ENCODE measurements around the gene VENTX. TPM values are rescaled to one million over a fixed set of nuclear protein-coding genes. Genes with fewer than 3 reads are reported as not detected.

The VENTX gene
- total and polyA plus RNA-seq, 7 donors, result 0.36 to 1.4 (median 0.83) TPM; not detected in 2

DNA sequence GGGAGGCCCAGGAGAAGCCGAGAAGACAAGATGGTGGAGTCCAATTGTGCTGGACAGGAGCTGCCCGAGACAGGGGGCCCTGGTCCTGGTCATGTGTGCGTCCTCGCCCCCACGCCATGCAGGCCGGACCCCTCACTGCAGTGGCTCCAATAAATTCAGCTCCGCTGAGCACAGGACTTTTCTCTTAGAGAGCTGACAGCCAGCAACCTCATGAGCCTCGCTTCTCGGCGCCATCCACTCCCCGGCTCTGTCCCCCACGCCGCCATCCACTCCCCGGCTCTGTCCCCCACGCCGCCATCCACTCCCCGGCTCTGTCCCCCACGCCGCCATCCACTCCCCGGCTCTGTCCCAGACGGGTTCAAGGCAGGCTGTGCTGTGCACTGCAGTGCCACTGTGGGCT, 10.4 kb upstream of the VENTX start:
- no peak for TF ChIP-seq POLR2AphosphoS5 (IDR thresholded peaks at IDR 0.05)
- no peak overlapping the region for H3K27ac ChIP-seq
- no peaks in the 10 kb centered on the region for H3K36me3 ChIP-seq
- H3K4me1 ChIP-seq, result peaks cover 0 to 14% (median 8%) of the 10 kb centered on the region in 4 donors
- no peaks in the 10 kb centered on the region for H3K9me3 ChIP-seq
- no peak for DNase-seq
- WGBS, 2 donors, result 85 to 89% methylated on average over 21 of the region's 21 CpGs
- intact Hi-C loops (cut with DNase I), result no loop called here
- H3K27me3 ChIP-seq, result peaks cover 25 to 72% (median 41%) of the 10 kb centered on the region in 3 donors
- no peak overlapping the region for H3K4me3 ChIP-seq

DNA sequence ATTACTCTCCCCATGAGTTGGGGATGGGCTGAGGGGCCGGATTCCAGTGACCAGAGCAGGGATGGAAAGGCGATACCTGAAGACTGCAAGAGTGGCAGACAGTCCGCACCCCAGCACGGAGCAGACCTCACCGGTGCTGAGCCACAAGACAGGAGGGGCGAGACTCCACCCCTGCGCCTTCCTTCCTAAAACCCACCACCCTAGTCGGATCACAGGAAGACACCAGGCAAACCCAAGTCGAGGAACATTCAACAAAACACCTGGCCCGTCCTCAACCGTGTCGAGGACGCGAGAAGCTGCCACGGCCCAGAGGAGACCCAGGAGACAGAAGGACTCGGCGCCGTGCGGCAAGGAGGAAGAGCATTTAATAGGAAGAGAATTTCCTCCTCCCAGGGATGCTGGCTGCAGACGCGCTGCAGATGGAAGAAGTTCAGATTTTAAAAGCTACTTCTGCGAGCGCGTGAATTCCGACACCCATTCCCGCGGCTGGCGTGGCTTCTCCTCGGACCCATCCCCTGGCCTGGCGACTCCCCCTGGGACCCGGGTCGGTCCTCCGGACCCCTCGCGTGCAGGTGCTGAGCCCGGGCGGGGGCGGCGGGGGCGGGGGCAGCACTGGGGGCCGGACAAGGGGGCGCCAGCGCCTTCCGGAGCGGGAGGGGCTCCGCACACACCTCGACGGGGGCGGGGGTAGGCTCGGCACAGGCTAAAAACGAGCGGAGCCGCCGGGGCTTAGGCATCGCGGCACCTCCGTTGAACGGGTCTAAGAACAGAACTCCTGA, 8.2 kb upstream of the VENTX start:
- no peak for DNase-seq
- no peak overlapping the region for H3K4me3 ChIP-seq
- WGBS, 2 donors, result 8 to 15% methylated on average over 58 of the region's 58 CpGs
- peaks cover 0 to 14% (median 8%) of the 10 kb centered on the region in 4 donors for H3K4me1 ChIP-seq
- no peaks in the 10 kb centered on the region for H3K9me3 ChIP-seq
- TF ChIP-seq EP300 (IDR thresholded peaks at IDR 0.05), result no peak
- intact Hi-C loops (cut with DNase I), result no loop called here
- H3K27me3 ChIP-seq, result peaks cover 25 to 94% (median 54%) of the 10 kb centered on the region in 3 donors
- no peaks in the 10 kb centered on the region for H3K36me3 ChIP-seq
- H3K27ac ChIP-seq, result no peak overlapping the region

DNA sequence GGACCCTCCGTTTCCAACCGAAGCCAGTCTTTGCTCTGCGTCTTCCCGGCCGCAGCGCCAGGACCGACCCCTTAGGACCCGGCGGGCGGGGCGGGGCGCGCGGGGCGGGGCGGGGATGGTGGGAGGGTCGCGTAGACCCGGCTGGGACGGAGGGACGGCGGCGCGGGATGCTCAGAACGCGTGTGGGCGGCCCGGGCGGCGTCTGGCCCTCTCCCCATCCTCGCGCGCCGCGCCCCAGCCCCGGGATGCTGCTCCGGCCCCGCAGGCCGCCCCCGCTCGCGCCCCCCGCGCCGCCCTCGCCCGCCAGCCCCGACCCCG, 7.7 kb upstream of the VENTX start, which contains the start of gene UTF1:
TSS of gene UTF1 (plus strand) at position 174 of the 318 bp plus-strand sequence. CDS start at position 246, 72 bp downstream.
- H3K27ac ChIP-seq, result no peak within 1 kb of the TSS
- whole genome bisulfite sequencing, 2 donors, result 2 to 6% methylated on average over 49 of the region's 49 CpGs
- no peaks in the 10 kb centered on the region for H3K9me3 ChIP-seq
- H3K4me1 ChIP-seq, result peaks cover 0 to 14% (median 8%) of the 10 kb centered on the region in 4 donors
- H3K27me3 ChIP-seq, result peaks cover 25 to 93% (median 54%) of the 10 kb centered on the region in 3 donors
- intact Hi-C loops (cut with DNase I), result no loop called here
- TF ChIP-seq, protein P1, sequence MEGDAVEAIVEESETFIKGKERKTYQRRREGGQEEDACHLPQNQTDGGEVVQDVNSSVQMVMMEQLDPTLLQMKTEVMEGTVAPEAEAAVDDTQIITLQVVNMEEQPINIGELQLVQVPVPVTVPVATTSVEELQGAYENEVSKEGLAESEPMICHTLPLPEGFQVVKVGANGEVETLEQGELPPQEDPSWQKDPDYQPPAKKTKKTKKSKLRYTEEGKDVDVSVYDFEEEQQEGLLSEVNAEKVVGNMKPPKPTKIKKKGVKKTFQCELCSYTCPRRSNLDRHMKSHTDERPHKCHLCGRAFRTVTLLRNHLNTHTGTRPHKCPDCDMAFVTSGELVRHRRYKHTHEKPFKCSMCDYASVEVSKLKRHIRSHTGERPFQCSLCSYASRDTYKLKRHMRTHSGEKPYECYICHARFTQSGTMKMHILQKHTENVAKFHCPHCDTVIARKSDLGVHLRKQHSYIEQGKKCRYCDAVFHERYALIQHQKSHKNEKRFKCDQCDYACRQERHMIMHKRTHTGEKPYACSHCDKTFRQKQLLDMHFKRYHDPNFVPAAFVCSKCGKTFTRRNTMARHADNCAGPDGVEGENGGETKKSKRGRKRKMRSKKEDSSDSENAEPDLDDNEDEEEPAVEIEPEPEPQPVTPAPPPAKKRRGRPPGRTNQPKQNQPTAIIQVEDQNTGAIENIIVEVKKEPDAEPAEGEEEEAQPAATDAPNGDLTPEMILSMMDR (IDR thresholded peaks at IDR 0.05), result no peak
- DNase-seq, result no peak
- no peaks in the 10 kb centered on the region for H3K36me3 ChIP-seq
- peak within 1 kb of the TSS in 2 of 4 donors; percentile 13 to 23 for H3K4me3 ChIP-seq

DNA sequence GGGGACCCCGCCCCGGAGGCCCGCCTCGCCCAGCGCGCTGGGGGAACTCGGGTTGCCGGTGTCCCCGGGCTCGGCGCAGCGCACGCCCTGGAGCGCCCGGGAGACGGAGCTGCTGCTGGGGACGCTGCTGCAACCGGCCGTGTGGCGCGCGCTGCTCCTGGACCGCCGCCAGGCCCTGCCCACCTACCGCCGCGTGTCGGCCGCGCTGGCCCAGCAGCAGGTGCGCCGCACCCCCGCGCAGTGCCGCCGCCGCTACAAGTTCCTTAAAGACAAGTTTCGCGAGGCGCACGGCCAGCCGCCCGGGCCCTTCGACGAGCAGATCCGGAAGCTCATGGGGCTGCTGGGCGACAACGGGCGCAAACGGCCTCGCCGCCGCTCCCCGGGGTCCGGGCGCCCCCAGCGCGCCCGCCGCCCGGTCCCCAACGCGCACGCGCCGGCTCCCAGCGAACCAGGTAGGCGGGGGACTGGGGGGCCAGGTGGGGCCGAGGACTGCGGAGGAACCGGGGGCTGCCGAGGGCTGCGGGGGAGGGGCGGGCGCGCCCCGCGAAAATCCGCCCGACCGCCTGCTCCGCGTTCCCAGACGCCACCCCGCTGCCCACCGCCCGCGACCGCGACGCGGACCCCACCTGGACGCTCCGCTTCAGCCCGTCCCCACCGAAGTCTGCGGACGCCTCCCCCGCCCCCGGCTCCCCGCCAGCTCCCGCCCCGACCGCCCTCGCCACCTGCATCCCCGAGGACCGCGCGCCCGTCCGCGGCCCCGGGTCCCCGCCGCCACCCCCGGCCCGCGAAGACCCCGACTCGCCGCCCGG, 7.1 kb upstream of the VENTX start:
- Histone ChIP-seq H3K9me3 (no peaks in the 10 kb centered on the region), H3K4me1 (peaks cover 0 to 14% (median 10%) of the 10 kb centered on the region in 4 donors), H3K27ac (no peak overlapping the region), H3K36me3 (no peaks in the 10 kb centered on the region), H3K27me3 (peaks cover 28 to 93% (median 60%) of the 10 kb centered on the region in 3 donors), H3K4me3 (peak overlapping the region in 2 of 4 donors; percentile 13 to 23)
- no peak for DNase-seq
- intact Hi-C loops (cut with DNase I), result no loop called here
- no peak for TF ChIP-seq POLR2AphosphoS5 (IDR thresholded peaks at IDR 0.05)
- no peak for TF ChIP-seq EP300 (IDR thresholded peaks at IDR 0.05)
- TF ChIP-seq, protein P1 (IDR thresholded peaks at IDR 0.05), result no peak
- TF ChIP-seq POLR2A (IDR thresholded peaks at IDR 0.05), result no peak
- 2 to 9% methylated on average over 122 of the region's 122 CpGs for WGBS, 2 donors

DNA sequence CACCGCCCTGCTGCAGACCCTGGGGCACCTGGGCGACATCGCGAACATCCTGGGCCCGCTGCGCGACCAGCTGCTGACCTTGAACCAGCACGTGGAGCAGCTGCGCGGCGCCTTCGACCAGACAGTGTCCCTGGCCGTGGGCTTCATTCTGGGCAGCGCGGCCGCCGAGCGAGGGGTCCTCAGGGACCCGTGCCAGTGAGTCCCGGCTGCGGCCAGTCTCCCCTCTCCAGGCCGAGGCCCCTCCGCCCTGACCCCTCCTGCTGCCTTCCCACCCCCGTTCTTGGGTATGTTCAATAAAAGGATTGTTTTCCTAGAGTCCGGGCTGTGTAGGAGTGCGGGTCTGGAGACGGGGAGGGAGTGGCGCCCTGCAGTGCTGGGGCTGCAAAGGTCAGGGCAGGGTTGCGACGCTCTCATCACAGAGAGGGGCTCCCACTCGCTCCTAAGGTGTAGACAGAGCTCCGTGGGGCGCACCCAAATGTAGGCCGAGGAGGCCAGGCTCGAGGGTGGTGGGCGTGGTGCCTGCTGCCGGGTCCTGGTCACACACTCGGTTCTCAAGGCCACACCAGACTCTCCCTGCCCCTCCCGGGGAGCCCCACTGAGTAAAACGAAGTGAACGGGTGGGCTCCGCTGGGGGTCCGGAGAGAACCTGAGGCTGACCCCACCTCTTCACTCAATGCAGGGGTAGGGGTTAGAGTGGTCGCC, 6.3 kb upstream of the VENTX start:
- Histone ChIP-seq H3K27ac (no peak overlapping the region), H3K27me3 (peaks cover 35 to 93% (median 68%) of the 10 kb centered on the region in 3 donors), H3K36me3 (no peaks in the 10 kb centered on the region), H3K9me3 (no peaks in the 10 kb centered on the region), H3K4me3 (no peak overlapping the region), H3K4me1 (peaks cover 0 to 19% (median 17%) of the 10 kb centered on the region in 4 donors)
- no peak for DNase-seq
- intact Hi-C loops (cut with DNase I), result no loop called here
- 15 to 19% methylated on average over 44 of the region's 44 CpGs for WGBS, 2 donors
- TF ChIP-seq EP300 (IDR thresholded peaks at IDR 0.05) (no peak), POLR2AphosphoS5 (IDR thresholded peaks at IDR 0.05) (no peak), POLR2A (IDR thresholded peaks at IDR 0.05) (no peak)
- TF ChIP-seq, protein P1 (IDR thresholded peaks at IDR 0.05), result no peak

All from sigmoid colon (tissue), 7 donors.